Upper lobe of left lung (tissue), 6 donors: Measurements from ENCODE around the gene PTRH1. TPM values are rescaled to one million over a fixed set of nuclear protein-coding genes. Genes with fewer than 3 reads are reported as not detected.

Experiments
- ATAC-seq, 2 donors: fragments of 200-7000 bp; cut with Tn5 transposase; one replicate each; pipeline ENCODE4 v1.9.1; 2022; ENCODE audit warnings: mild to moderate bottlenecking in 2 of 2, moderate library complexity in 2 of 2; ENCODE audit not compliant: low FRiP score in 2 of 2
- DNase-seq, 2 donors: peaks; one replicate each; pipeline ENCODE4 v3.0.0-alpha.2; 2019 to 2020
- H3K27ac ChIP-seq, 4 donors: fragments of 200-600 bp; sonication (generic); one replicate each; pipeline ENCODE4 v1.5.1; 2016 to 2019
- H3K27me3 ChIP-seq, 4 donors: fragments of 200-600 bp; sonication (generic); one replicate each; pipeline ENCODE4 v1.5.1; 2017 to 2019
- H3K36me3 ChIP-seq, 4 donors: fragments of 200-600 bp; sonication (generic); one replicate each; pipeline ENCODE4 v1.5.1; 2016 to 2019
- H3K4me1 ChIP-seq, 4 donors: fragments of 200-600 bp; sonication (generic); one replicate each; pipeline ENCODE4 v1.5.1; 2018 to 2019
- H3K4me3 ChIP-seq, 4 donors: fragments of 200-600 bp; sonication (generic); one replicate each; pipeline ENCODE4 v1.5.1; 2017 to 2019; ENCODE audit warnings: mild to moderate bottlenecking in 2 of 4, moderate library complexity in 1 of 4
- H3K9me3 ChIP-seq, 4 donors: fragments of 200-600 bp; sonication (generic); one replicate each; pipeline ENCODE4 v1.5.1; 2018 to 2019
- CTCF ChIP-seq, 6 experiments: fragments of 450-650 bp in 4 of 6; fragments of 200-600 bp in 2 of 6; sonication (generic) in 2 of 6; IDR thresholded peaks; one replicate each; pipeline ENCODE4 v1.5.1; 2016 to 2019; ENCODE audit warnings: antibody characterized with exemption in 6 of 6
- EP300 ChIP-seq, 4 donors: sonication (generic); formaldehyde crosslinking; IDR thresholded peaks; one replicate each; pipeline ENCODE4 v1.5.1; 2017; ENCODE audit warnings: antibody characterized with exemption in 4 of 4, control low read depth in 2 of 4
- POLR2A ChIP-seq, 4 donors: fragments of 450-650 bp; IDR thresholded peaks; one replicate each; pipeline ENCODE4 v1.5.1; 2016 to 2017; ENCODE audit warnings: antibody characterized with exemption in 4 of 4, mild to moderate bottlenecking in 2 of 4
- POLR2AphosphoS5 ChIP-seq, 2 donors: sonication (generic); formaldehyde crosslinking; IDR thresholded peaks; one replicate each; pipeline ENCODE4 v1.5.1; 2017; ENCODE audit warnings: antibody characterized with exemption in 2 of 2
- WGBS, 2 donors: methylation state at CpG; one replicate each; pipeline ENCODE4 v1.1.5; 2017 to 2018; 5-methylcytosine and 5-hydroxymethylcytosine counted together
- total RNA-seq, 6 donors: library from RNA; depleted of rRNA in 4 of 6; stranded (reverse); fragments of >200 nt in 4 of 6; gene quantifications; one replicate each; pipeline versions ENCODE4 v1.1.0 to v1.2.1, GENCODE V29; 2016 to 2021
- donor health status: DM: no; HTN: no; CAD: no; lungs with moderate emphysema.
- donor health status: DM: no; HTN: yes; CAD: no; lungs with severe emphysema.

The PTRH1 gene
- total RNA-seq, 6 donors from 2014 or later: 7.4 to 33.5 (median 18.7) TPM

- Histone ChIP-seq H3K27me3 (no peaks in the 10 kb centered on the region), H3K9me3 (no peaks in the 10 kb centered on the region), H3K36me3 (peaks cover 16 to 84% (median 43%) of the 10 kb centered on the region in 4 donors), H3K27ac (peak overlapping the region; percentile 20 to 52 (median 39)), H3K4me1 (peaks cover 0 to 8% (median 2%) of the 10 kb centered on the region in 4 donors), H3K4me3 (no peak overlapping the region)
- TF ChIP-seq EP300 (IDR thresholded peaks at IDR 0.05): no peak
- no peak for TF ChIP-seq POLR2AphosphoS5 (IDR thresholded peaks at IDR 0.05)
- TF ChIP-seq POLR2A (IDR thresholded peaks at IDR 0.05): no peak
- no peak for TF ChIP-seq CTCF (IDR thresholded peaks at IDR 0.05)
- WGBS, 2 donors: 41 to 74% methylated on average over 8 of the region's 10 CpGs
- ATAC-seq (peak; percentile 35 to 62), DNase-seq (no peak)
Observed at GRCh38 chr9:127664678-127665507, 50.6 kb downstream of the PTRH1 start.

GRCh38 chr9:127664324-127664677 is 51.2 kb downstream of the PTRH1 start:
- peaks cover 16 to 82% (median 44%) of the 10 kb centered on the region in 4 donors for H3K36me3 ChIP-seq
- H3K4me1 ChIP-seq: peaks cover 0 to 8% (median 2%) of the 10 kb centered on the region in 4 donors
- ATAC-seq (peak in 1 of 2 donors; percentile 25), DNase-seq (no peak)
- peak overlapping the region; percentile 20 to 52 (median 39) for H3K27ac ChIP-seq
- no peaks in the 10 kb centered on the region for H3K9me3 ChIP-seq
- H3K27me3 ChIP-seq: no peaks in the 10 kb centered on the region
- H3K4me3 ChIP-seq: no peak overlapping the region
- WGBS, 2 donors: 78 to 87% methylated on average over 5 to 6 of the region's 7 CpGs
- TF ChIP-seq CTCF (IDR thresholded peaks at IDR 0.05) (no peak), POLR2A (IDR thresholded peaks at IDR 0.05) (no peak), EP300 (IDR thresholded peaks at IDR 0.05) (no peak), POLR2AphosphoS5 (IDR thresholded peaks at IDR 0.05) (no peak)

Other genes with a start within 250 kb of the PTRH1 start
- 100 to 1,000 TPM in 2 of 6 donors, 10 to 100 TPM in 4; 44.6 to 124 (median 76.1) TPM for gene STXBP1, start 103.4 kb downstream of the PTRH1 start, total RNA-seq
- 100 to 1,000 TPM in 1 of 6 donors, 10 to 100 TPM in 4, under 1 TPM in 1; 0.77 to 125 (median 37.0) TPM for gene CFAP157, start 8.7 kb downstream of the PTRH1 start, total RNA-seq
- 1 to 10 TPM in 5 of 6 donors, under 1 TPM in 1; 0.29 to 9.4 (median 3.1) TPM for gene TTC16, start 416 bp upstream of the PTRH1 start, total RNA-seq
- 10 to 100 TPM; 11.4 to 27.2 (median 21.0) TPM for gene TOR2A, start 19.6 kb upstream of the PTRH1 start, total RNA-seq
- gene SH2D3C, start 63.0 kb upstream of the PTRH1 start, total RNA-seq: 10 to 100 TPM; 17.5 to 90.4 (median 37.5) TPM
- gene CDK9, start 70.4 kb upstream of the PTRH1 start, total RNA-seq: 100 to 1,000 TPM in 3 of 6 donors, 10 to 100 TPM in 3; 69.8 to 168 (median 106) TPM
- gene FPGS, start 87.2 kb upstream of the PTRH1 start, total RNA-seq: 100 to 1,000 TPM in 2 of 6 donors, 10 to 100 TPM in 4; 85.1 to 337 (median 95.5) TPM
- gene ENG, start 139.0 kb upstream of the PTRH1 start, total RNA-seq: 100 to 1,000 TPM in 4 of 6 donors, 10 to 100 TPM in 2; 45.7 to 378 (median 178) TPM
- 100 to 1,000 TPM; 106 to 239 (median 161) TPM for gene AK1, start 162.0 kb upstream of the PTRH1 start, total RNA-seq
- 100 to 1,000 TPM in 1 of 6 donors, 10 to 100 TPM in 5; 67.3 to 117 (median 85.2) TPM for gene ST6GALNAC6, start 183.9 kb upstream of the PTRH1 start, total RNA-seq
- gene ST6GALNAC4, start 201.4 kb upstream of the PTRH1 start, total RNA-seq: 100 to 1,000 TPM in 1 of 6 donors, 10 to 100 TPM in 5; 41.3 to 105 (median 56.2) TPM
- 10 to 100 TPM in 3 of 6 donors, 1 to 10 TPM in 3; 4.1 to 38.8 (median 10.0) TPM for gene PIP5KL1, start 215.1 kb upstream of the PTRH1 start, total RNA-seq
- 10 to 100 TPM; 20.1 to 40.7 (median 25.6) TPM for gene DPM2, start 222.2 kb upstream of the PTRH1 start, total RNA-seq